Measurements from ENCODE around the gene CCDC8.

CCDC8 gene

GRCh38 chr19:46442808-46443450 is 29.6 kb upstream of the CCDC8 start:
- TF ChIP-seq CTCF (IDR thresholded peaks at IDR 0.05): no peak

DNA sequence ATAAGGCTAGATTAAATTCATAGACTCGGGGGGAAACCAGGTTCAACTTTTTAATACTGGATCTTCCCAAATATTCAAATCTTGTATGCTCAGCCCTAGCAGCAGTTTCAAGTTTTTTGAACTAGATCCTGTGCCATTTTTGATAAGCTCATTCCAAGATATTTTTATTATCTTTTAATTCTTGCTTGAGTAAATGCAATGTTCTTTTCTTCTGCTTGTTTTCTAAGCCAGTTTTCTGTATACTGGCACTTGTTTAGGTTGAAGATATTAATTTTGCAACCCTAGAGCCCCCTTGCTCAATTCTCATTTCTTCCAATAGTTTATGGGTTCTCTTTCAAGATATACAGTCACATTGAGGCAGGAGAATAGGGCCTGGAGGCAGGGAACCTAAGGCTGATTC is 28.5 kb upstream of the CCDC8 start:
- TF ChIP-seq CTCF (IDR thresholded peaks at IDR 0.05): no peak

GRCh38 chr19:46435009-46435408 is 21.6 kb upstream of the CCDC8 start:
- TF ChIP-seq CTCF (IDR thresholded peaks at IDR 0.05): no peak

- TF ChIP-seq CTCF (IDR thresholded peaks at IDR 0.05): no peak
Measured at GRCh38 chr19:46431824-46432223, 18.5 kb upstream of the CCDC8 start.

DNA sequence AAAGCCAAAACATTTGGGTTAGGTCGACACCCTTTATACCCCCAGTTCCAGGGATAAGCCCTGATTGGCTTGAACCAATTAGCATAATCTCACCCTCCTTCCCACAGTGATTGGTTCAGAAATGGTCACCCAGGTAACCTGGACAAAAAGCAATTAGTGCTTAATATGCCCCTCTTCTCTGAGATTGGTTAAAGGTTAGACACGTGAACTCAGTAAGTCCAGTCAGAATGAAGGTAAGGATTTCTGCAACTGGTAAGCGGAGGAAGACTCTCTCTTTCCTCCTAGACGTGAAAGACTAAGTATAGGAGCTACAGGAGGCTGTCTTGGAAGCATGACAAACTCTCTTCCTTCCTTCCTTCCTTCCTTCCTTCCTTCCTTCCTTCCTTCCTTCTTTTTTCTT is 16.6 kb upstream of the CCDC8 start:
- TF ChIP-seq CTCF (IDR thresholded peaks at IDR 0.05): no peak

DNA sequence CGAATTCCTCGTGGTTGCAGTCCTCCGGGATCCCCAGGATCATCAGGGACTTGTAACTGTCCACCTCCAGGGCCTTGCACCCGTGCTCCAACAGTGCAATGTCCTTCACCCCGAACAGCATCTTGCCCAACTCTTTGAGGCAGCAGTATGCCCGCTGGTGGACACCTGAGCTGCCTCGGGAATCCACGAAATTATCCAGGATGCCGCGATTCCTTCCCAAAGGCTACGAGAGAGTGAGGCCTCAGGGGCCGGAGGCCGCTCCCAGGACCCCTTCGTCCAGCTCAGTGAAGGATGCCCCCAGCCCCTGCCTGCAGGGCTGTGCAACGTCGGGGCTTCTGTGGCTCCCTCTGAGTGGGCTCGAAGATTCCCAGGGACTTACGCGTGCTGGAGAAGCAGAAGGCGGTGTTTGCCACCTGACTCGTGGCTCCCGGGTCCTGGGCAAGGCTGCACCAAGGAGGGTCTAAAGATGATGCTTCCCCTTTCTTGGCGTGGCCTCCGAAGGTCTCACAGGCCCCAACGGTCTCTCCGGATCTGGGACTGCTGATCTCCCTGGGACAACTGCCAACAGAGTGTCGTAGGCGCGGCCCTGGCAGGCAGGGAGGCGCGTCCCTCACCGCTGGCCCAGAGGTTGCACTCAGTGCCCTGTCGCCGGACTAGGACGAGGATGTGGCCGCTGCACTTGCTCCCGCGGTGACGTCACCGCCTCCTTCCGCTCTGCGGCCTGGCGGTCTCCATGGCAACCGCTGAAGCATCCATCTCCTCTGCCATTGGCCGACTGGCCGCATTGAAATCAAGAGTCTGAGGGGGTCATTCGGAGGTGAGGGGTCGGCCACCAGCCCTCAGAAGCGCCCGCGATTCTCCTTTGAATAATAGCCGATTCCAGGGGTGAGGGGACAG is 15.1 kb upstream of the CCDC8 start, which contains the start of gene PNMA8C:
Gene PNMA8C (minus strand): TSS at position 698 of the 897 bp plus-strand sequence. CDS start 577 bp downstream, at position 121.
- no peak for TF ChIP-seq CTCF (IDR thresholded peaks at IDR 0.05)

GRCh38 chr19:46427518-46428045 is 14.2 kb upstream of the CCDC8 start:
- TF ChIP-seq CTCF (IDR thresholded peaks at IDR 0.05): no peak

Measured in LNCAP (cell line).